Esophagus muscularis mucosa (tissue), 3 donors: ENCODE results near the gene CCM2.

Source experiments
- POLR2A ChIP-seq: fragments of 450-650 bp; IDR thresholded peaks from one replicate; pipeline ENCODE4 v1.6.1; 2017; ENCODE audit warnings: antibody characterized with exemption, moderate library complexity, mild to moderate bottlenecking, low read depth
- POLR2AphosphoS5 ChIP-seq, 2 donors: sonication (generic); formaldehyde crosslinking; IDR thresholded peaks; one replicate each; pipeline ENCODE4 v1.6.1; 2017; ENCODE audit warnings: antibody characterized with exemption in 2 of 2
- TF ChIP-seq, protein P1 (sequence below), 3 experiments: fragments of 200-600 bp in 2 of 3; fragments of 450-650 bp in 1 of 3; sonication (generic) in 2 of 3; IDR thresholded peaks; one replicate each; pipeline ENCODE4 v1.5.1; 2017 to 2019; ENCODE audit warnings: antibody characterized with exemption in 3 of 3, mild to moderate bottlenecking in 2 of 3, moderate library complexity in 1 of 3

DNA sequence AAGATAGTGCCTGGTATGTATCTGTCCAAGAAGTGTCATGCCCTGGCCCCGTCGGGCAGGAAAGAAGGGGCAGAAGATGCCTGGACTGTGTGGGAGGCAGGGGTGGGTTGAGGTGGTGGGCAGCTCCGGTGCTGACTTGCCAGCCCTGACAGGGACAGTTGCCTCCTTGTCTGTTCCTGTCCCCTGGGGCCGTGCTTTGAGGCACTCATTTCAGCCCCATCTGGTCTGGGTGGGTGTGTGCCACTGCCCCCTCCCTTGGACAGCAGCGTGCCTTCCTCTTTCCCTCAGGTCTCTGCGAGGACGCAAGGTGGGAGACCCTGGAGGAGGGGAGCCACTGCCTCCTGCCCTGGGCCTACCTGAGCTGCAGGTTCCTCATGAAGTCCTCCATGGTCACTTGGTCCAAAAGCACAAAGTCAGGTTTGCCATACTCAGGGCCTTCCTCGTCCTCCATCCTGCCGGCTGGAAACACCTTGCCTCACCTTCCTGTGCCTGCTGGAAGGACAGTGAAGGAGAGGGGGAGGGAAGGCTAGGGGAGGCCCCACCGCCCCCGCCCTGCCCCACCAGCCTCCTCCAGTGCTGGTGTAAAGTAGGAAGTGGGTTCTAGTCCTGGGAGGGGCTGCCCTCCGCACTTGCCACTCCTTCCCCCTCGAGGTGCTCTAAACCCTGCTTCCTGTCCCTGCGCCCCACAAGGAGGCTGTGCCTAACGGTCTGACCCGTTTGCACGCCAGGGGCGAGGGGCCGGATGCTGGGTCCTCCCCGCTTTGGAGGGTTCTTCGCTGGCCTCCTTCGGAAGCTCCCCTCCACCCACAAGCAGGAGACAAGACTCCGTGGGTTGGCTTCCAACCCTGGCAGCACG is 21.3 kb upstream of the CCM2 start, which contains the start of gene MYO1G:
- TF ChIP-seq, protein P1, sequence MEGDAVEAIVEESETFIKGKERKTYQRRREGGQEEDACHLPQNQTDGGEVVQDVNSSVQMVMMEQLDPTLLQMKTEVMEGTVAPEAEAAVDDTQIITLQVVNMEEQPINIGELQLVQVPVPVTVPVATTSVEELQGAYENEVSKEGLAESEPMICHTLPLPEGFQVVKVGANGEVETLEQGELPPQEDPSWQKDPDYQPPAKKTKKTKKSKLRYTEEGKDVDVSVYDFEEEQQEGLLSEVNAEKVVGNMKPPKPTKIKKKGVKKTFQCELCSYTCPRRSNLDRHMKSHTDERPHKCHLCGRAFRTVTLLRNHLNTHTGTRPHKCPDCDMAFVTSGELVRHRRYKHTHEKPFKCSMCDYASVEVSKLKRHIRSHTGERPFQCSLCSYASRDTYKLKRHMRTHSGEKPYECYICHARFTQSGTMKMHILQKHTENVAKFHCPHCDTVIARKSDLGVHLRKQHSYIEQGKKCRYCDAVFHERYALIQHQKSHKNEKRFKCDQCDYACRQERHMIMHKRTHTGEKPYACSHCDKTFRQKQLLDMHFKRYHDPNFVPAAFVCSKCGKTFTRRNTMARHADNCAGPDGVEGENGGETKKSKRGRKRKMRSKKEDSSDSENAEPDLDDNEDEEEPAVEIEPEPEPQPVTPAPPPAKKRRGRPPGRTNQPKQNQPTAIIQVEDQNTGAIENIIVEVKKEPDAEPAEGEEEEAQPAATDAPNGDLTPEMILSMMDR (IDR thresholded peaks at IDR 0.05): no peak
- TF ChIP-seq POLR2AphosphoS5 (IDR thresholded peaks at IDR 0.05) (no peak), POLR2A (no peak)
